ENCODE results near the gene NDUFA11. TPM values are rescaled to one million over a fixed set of nuclear protein-coding genes. Genes with fewer than 3 reads are reported as not detected.

Gene NDUFA11
- total and polyA plus RNA-seq, 7 donors: 242 to 450 (median 395) TPM

GRCh38 chr19:5929179-5929578, 25.6 kb upstream of the NDUFA11 start:
- Histone ChIP-seq H3K27ac (peak overlapping the region in 3 of 4 donors; percentile 33 to 85 (median 80)), H3K4me1 (peaks cover 0 to 83% (median 61%) of the 10 kb centered on the region in 4 donors), H3K9me3 (no peaks in the 10 kb centered on the region), H3K27me3 (no peaks in the 10 kb centered on the region), H3K36me3 (peaks cover 25 to 79% (median 34%) of the 10 kb centered on the region in 4 donors), H3K4me3 (no peak overlapping the region)
- DNase-seq: no peak
- 92% methylated on average over 13 of the region's 13 CpGs for WGBS, 2 donors
- TF ChIP-seq POLR2A (IDR thresholded peaks at IDR 0.05) (no peak), POLR2AphosphoS5 (IDR thresholded peaks at IDR 0.05) (no peak), CTCF (IDR thresholded peaks at IDR 0.05) (no peak), EP300 (IDR thresholded peaks at IDR 0.05) (no peak)
- intact Hi-C loops (cut with DNase I): no loop called here

GRCh38 chr19:5927441-5927821, 23.8 kb upstream of the NDUFA11 start:
- intact Hi-C loops (cut with DNase I): no loop called here

GRCh38 chr19:5926641-5927440, 23.3 kb upstream of the NDUFA11 start:
- peak overlapping the region; percentile 74 to 85 (median 80) for H3K27ac ChIP-seq
- TF ChIP-seq POLR2AphosphoS5 (IDR thresholded peaks at IDR 0.05) (peak in 3 of 4 donors; percentile 32 to 70 (median 60)), CTCF (IDR thresholded peaks at IDR 0.05) (no peak)

More at GRCh38 chr19:5927441-5927821, 23.8 kb upstream of the NDUFA11 start:
- Histone ChIP-seq H3K27me3 (no peaks in the 10 kb centered on the region), H3K36me3 (peaks cover 41 to 92% (median 51%) of the 10 kb centered on the region in 4 donors), H3K4me1 (peaks cover 0 to 66% (median 44%) of the 10 kb centered on the region in 4 donors), H3K4me3 (no peak overlapping the region), H3K9me3 (no peaks in the 10 kb centered on the region), H3K27ac (peak overlapping the region; percentile 74 to 85 (median 80))
- WGBS, 2 donors: 83 to 94% methylated on average over 8 of the region's 8 CpGs
- no peak for DNase-seq
- TF ChIP-seq POLR2AphosphoS5 (IDR thresholded peaks at IDR 0.05) (no peak), EP300 (IDR thresholded peaks at IDR 0.05) (no peak), POLR2A (IDR thresholded peaks at IDR 0.05) (no peak), CTCF (IDR thresholded peaks at IDR 0.05) (no peak)

GRCh38 chr19:5925830-5926427, 22.3 kb upstream of the NDUFA11 start:
- intact Hi-C loops (cut with DNase I): no loop called here
- no peak for TF ChIP-seq EP300 (IDR thresholded peaks at IDR 0.05)
- no peak for TF ChIP-seq POLR2A (IDR thresholded peaks at IDR 0.05)
- TF ChIP-seq CTCF (IDR thresholded peaks at IDR 0.05): no peak
- TF ChIP-seq POLR2AphosphoS5 (IDR thresholded peaks at IDR 0.05): no peak
- H3K36me3 ChIP-seq: peaks cover 44 to 92% (median 56%) of the 10 kb centered on the region in 4 donors
- no peak for DNase-seq
- WGBS, 2 donors: 29 to 74% methylated on average over 18 of the region's 18 CpGs
- H3K27me3 ChIP-seq: no peaks in the 10 kb centered on the region
- peak overlapping the region; percentile 74 to 85 (median 80) for H3K27ac ChIP-seq
- H3K4me1 ChIP-seq: peaks cover 3 to 57% (median 33%) of the 10 kb centered on the region in 4 donors
- H3K4me3 ChIP-seq: no peak overlapping the region
- H3K9me3 ChIP-seq: no peaks in the 10 kb centered on the region

More at GRCh38 chr19:5926641-5927440, 23.3 kb upstream of the NDUFA11 start:
- Histone ChIP-seq H3K9me3 (no peaks in the 10 kb centered on the region), H3K27me3 (no peaks in the 10 kb centered on the region), H3K4me1 (peaks cover under 1 to 60% (median 38%) of the 10 kb centered on the region in 4 donors), H3K4me3 (no peak overlapping the region), H3K36me3 (peaks cover 44 to 92% (median 53%) of the 10 kb centered on the region in 4 donors)
- intact Hi-C loops (cut with DNase I): no loop called here
- 79 to 85% methylated on average over 14 of the region's 14 CpGs for WGBS, 2 donors
- peak; percentile 90 for DNase-seq

All from sigmoid colon (tissue), 7 donors.